ENCODE results near the gene USH2A. TPM values are rescaled to one million over a fixed set of nuclear protein-coding genes. Genes with fewer than 3 reads are reported as not detected.

USH2A gene
- polyA plus RNA-seq, 3 donors: 0.07 to 0.35 (median 0.22) TPM

DNA sequence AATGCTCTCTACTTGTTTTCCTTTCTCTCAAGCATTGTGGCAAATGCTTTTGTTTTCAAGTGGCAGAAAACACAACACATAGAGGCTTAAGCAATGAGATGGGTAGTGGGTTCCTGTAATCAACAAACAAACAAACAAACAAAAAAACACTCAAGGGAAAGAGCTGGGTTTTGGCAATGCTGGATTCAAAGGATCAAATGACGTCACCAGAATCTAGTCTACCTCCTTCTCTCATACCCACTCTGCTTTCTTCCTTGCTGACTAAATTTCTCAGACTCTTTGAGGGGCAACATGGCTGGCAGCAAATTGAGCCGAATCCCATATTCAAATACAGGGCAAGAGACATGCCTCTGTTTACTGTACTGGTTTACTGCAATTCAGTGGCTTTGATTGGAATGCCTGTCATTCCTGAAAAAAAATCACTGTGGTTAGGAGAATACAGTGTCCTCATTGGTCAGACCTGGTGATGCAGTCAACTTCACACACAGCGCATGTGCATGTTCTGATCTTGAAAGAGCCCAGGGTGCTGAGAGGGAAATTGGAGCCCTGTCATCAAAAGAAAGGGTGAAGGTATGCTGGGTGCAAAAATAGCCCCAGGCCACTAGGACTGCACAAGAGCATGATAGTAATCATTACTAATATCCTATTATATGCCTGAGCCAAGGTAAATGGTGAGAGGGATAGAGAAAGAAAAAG is 500.0 kb downstream of the USH2A start:
- no peak for DNase-seq (ENCODE audit: extremely low read depth in 1 of 11, low read depth in 9 of 11, low spot score in 4 of 11)

DNA sequence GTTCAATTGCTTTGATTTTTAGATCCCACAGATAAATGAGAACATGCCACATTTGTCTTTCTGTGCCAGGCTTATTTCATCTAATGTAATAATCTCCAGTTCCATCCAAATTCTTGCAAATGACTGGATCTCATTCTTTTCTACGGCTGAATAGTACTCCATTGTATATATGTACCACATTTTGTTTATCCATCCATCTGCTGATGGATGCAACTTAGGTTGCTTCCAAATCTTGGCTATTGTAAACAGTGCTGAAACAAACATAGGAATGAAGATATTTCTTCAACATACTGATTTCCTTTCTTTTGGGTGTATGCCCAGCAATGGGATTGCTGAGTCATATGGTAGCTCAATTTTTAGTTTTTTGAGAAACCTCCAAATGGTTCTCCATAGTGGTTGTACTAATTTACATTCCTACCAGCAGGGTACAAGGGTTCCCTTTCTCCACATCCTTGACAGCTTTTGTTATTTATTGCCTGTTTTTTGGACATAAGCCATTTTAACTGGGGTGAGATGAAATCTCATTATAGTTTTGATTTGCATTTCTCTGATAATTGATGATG is 511.8 kb downstream of the USH2A start:
- DNase-seq (ENCODE audit: extremely low read depth in 1 of 11, low read depth in 9 of 11, low spot score in 4 of 11): no peak

DNA sequence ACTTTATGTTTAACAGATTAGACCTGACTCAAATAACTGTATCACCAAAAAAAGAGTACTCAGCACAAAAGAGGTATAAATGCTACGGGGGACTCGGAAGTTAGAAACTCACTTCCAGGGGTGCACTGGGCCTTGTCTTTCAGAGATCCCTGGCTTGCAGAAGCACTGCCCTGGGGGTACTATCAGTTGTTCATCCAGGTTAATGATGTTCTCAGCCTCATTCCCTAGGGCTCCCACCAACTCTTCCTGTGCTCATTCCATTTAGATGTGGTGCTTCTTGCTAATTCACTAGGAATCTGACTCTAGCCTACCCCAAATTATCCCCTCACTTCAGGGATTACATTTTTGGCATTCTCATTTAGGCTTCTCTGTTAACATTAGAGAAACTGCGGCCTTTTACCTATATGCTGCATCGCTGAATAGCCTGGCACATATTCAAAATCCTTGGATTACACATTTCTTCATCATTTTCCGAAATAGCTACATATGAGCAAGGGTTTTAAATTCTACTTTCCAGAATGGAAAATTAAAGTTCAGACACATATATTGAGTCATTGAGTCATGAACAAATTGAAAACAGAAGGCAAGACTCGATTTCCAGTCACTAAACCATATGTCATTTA is 517.6 kb downstream of the USH2A start:
- DNase-seq (ENCODE audit: extremely low read depth in 1 of 11, low read depth in 9 of 11, low spot score in 4 of 11): no peak

DNA sequence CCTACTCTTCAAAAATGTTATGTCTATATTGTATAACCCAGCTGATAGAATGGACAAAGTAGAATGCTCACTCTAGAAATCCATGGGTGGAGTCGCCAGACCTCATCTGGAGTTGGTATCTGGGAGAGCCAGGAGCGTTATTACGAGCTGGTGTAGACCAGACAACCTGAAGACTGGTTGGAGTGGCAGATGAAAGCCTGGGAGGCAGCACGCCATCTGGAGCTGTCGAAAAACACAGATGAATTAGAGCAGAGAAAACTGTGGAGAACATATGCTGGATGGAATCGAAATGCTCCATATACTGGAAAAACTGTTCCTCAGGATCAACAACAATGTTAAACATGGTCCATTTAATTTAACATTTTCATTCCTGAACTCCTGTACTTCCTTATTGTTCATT is 522.6 kb downstream of the USH2A start:
- no peak for DNase-seq (ENCODE audit: extremely low read depth in 1 of 11, low read depth in 9 of 11, low spot score in 4 of 11)

DNA sequence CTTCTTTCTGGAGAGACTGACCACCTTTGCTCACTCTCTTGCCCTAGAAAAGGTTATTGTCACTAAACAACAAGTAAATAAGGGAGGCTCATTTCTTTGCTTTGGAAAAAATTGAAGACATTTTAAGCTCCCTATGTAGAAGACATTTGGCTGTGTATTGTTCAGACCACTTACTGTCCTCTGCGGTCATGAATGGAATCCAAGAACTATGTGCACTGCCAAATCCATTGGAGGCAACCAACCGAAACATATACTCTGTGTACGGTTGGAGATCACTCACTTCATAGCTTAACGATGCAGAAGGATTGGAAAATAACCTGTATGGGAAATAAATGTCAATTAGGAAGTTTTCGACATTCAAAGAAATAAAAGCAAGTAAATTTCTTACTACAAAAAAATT is 523.3 kb downstream of the USH2A start:
- DNase-seq (ENCODE audit: extremely low read depth in 1 of 11, low read depth in 9 of 11, low spot score in 4 of 11): no peak

DNA sequence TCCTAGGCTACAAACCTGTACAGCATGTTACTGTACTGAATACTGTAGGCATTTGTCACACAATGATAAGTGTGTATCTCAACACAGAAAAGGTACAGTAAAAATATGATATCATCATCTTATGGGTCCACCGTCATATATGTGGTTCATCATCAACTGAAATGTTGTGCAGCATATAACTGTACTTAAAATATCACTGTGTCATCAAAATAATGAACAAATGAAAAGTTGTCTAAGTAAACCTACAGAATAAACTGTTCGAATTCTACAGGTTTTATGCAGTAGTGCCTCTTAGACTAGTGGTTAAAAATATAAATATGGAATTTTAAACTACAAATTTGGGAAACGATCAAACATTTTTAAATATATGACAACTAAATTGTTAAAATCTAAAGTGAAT is 527.4 kb downstream of the USH2A start:
- no peak for DNase-seq (ENCODE audit: extremely low read depth in 1 of 11, low read depth in 9 of 11, low spot score in 4 of 11)

DNA sequence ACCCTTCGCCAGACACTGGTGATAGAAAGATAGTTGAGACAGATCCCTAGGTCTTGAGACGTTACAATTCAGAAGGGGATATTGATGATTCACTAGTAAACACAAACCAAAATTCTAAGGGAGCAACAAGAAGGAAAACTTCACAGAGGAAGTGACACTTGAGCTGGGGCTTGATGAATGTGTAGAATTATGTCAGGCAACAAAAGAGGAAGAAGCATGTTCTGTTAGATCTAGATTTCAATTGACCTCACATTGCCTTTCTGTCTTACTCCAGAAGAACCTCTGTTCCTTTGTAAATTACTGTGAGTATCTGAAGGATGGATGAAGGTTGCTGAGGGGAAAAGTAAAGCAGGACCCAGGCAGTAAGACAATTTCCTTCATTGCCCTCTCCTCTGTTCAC is 528.0 kb downstream of the USH2A start:
- no peak for DNase-seq (ENCODE audit: extremely low read depth in 1 of 11, low read depth in 9 of 11, low spot score in 4 of 11)

DNA sequence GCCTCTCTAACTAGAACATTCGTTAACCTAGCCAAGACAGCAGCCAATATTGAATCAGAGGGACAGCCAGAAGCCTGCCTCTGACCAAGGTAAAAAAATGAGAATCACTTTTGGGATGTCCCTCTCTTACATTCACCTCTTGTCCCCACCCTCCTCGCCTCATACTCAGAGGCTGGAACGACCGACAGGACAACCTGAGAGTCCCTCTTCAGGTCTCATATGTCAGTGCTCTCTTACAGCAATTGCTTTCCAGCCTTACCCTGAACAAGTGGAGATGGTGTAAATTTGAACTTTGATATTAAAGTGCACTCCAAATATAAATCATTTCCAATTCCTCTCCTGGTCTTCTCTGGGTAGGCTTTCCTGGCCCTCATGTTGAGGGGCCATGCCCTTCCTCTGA is 528.6 kb downstream of the USH2A start:
- no peak for DNase-seq (ENCODE audit: extremely low read depth in 1 of 11, low read depth in 9 of 11, low spot score in 4 of 11)

DNA sequence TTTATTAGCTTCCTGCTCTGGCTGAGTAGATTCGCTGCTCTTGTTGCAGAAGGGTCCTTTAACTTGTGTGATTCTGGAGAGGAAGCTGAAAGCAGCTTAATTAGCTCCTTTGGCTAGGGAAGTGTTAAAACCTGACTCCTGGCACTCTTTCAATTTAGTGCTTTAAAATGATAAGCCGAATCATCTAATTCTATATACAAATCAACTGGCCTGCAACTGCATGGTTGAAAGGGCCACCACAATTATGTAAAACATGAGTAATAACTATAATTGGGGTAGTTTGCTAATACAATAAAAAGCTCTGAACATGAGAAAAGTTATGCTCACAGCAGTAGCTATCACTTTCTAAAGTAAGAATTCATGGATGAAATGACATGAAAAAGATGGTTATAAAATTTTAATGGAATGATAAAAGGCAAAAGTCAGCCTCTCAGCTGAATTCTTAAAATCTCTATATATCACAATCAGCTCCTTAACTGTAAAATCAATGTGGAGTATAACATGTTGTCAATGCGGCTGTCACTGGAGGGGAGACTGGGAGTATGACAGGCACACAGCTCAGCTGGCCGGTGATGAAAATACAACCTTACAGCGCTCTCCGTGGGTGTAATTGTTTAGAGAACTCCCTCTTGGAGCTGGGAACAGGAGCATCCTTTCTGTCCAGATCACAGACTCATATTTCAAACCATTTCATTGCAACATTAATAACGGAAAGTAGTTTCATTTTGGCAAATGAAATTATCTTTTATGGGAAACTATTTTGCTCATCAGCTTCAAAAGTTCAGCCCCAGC is 531.8 kb downstream of the USH2A start:
- DNase-seq (ENCODE audit: extremely low read depth in 1 of 11, low read depth in 9 of 11, low spot score in 4 of 11): no peak

DNA sequence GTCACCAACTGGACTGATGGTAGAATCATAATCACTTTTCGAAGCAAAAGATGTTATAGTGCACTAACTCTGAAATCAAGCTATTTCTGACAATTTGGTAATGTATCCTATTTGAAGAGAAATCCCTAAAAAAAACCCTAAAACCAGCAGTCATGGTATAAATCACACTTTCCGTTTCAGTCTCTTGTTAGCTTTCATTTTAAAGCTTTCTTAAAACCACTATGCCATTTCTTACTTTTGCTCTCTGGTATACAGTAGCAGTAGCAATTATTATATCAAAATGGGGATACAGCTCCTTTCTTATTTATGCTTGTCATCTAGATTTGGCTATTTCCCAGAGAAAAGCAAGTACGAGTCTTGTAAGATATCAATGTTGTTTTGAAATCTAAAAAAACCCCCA is 532.8 kb downstream of the USH2A start:
- no peak for DNase-seq (ENCODE audit: extremely low read depth in 1 of 11, low read depth in 9 of 11, low spot score in 4 of 11)

DNA sequence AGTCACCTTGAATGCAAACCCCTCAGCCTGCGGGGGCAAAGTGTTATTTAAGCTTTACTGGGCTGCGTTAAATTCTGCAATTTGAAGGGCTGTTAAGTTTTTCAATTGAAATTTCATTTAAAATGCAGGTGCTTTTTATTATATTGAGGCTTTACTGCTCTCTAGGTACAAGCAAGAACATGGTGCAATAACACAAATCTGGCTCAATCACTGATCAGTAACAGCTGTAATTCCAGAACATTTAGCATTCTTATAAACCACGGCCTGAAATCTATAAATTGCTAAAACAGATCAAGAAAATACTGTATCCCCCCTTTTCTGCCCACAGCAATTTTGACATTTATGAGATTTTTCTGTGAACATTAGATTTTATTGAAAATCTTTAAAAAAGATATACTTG is 533.4 kb downstream of the USH2A start:
- no peak for DNase-seq (ENCODE audit: extremely low read depth in 1 of 11, low read depth in 9 of 11, low spot score in 4 of 11)

DNA sequence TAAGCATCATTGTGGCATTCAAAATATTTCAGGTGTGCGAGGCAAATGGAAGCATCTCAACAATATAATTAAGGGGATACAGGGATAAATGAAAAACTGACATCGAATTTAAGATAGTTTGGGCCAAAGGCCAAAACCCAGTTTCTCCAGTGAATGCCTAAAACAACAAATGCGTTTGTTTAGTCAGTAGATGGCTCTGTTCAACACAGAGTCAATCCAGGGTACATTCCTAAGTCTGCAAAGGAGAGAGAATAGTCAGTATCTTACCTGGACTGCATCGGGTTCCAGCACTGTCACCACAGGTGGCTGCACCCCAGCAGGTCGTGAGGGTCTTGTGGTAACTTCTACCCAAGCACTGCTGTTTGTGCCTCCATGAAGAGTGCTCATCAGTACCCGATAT is 535.1 kb downstream of the USH2A start:
- no peak for DNase-seq (ENCODE audit: extremely low read depth in 1 of 11, low read depth in 9 of 11, low spot score in 4 of 11)

DNA sequence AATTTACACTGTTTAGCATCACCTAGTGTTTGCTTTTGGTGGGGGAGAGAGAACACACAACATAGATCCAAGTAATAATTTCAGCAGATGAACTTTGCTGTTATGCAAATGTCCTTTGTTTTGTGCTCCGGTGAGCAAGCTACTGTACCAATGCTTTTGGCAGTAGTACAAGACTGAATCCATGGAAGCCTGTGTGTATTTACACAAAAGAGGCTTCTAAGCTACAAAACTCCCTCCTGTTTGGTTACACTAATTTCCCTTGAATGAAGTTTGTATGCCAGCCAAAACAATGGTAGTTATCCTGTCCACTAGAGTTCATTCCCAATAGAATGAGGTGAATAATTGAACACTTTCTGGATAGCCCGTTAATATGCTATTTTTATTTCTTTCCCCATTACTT is 535.6 kb downstream of the USH2A start:
- DNase-seq (ENCODE audit: extremely low read depth in 1 of 11, low read depth in 9 of 11, low spot score in 4 of 11): no peak

DNA sequence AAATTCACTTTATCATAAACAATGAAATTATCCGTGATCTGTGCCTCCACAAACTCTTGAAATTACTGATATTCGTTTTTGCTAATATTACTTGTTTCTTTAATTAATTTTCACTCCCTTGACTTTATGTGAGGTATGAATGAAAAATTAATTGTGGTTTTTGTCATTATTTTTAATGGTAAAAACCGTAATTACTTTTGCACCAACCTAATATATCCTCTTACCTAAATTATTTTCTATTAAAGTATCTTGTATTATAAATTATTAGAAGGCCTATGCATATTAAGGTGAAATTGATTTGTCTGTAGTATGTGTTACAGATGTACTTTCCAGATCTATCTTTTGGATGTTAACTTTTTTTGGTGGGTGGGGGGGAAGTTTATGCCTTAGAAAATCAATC is 540.2 kb downstream of the USH2A start:
- DNase-seq (ENCODE audit: extremely low read depth in 1 of 11, low read depth in 9 of 11, low spot score in 4 of 11): no peak

DNA sequence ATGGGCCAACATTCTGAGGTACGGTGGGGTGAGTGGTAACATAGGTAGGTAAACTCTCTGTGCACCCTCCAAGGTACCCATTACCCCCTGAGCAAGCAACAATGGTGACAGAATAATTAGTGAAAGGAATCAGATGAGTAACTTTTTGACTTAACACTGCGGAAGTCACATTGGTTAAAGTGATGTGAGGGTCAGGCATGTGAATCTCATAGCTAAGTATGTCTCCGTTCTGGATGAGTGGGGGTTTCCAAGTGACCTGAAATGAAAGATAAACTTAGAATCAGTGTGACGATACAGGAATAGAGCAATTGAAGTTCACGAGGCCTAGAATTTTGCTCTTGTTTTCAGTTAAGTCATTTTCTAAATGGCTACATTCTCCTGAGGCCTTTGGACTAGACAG is 544.4 kb downstream of the USH2A start:
- DNase-seq (ENCODE audit: extremely low read depth in 1 of 11, low read depth in 9 of 11, low spot score in 4 of 11): no peak

DNA sequence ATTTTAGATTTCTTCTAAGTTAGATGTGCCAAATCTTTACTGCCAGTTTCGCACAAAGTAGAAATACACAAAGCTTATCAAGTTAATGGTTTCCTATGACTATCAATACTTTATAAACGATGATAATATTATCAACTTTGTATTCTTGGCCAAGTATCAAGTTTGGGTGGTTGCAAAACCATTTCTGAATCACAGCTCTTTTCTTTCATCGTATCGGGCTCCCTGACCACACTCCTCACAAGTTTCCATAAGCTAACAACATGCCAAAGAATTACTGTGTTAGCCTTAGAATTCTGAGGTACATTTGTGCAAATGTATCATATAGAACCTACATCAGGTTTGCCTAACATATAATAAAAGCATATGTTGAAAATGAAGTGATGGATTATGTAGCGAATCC is 545.1 kb downstream of the USH2A start:
- no peak for DNase-seq (ENCODE audit: extremely low read depth in 1 of 11, low read depth in 9 of 11, low spot score in 4 of 11)

DNA sequence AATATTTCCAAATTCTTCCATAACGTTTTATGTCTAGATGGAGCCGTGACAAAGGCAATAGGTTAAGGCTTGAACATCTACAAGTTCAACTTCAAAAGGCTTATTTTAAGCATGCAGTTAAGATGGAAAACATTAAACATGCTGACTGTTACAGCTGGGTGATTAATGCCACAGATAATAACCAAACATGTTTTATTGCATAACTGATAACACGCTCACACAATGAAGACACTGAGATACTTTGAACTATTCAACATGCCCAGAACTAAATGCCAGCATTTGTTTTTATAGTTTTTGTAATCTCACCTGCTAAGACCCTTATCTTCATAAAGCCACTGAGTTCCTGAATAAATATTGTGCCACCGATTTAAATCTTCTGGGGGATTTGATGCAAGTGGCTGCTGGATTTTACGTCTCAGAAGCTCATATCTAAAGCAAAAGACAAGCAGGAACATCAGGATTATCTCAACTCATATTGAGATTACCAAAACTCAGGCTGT is 545.7 kb downstream of the USH2A start:
- DNase-seq (ENCODE audit: extremely low read depth in 1 of 11, low read depth in 9 of 11, low spot score in 4 of 11): no peak

DNA sequence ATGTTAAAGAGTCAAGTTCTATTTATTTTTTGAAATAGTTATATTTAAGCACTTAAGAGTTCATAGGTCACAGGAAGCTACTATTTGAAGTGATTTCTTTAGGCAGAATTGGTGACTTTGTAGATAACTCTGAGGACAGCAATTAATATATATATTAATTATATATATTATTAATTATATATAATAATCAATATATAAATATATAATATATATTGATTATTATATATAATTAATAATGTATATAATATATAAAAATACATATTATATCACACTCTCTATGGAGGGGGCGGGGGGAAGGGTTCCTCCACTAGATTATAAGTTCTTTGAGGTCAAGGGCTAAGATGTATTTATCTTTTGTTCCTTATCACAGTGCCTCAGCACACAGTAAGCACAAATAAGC is 547.5 kb downstream of the USH2A start:
- no peak for DNase-seq (ENCODE audit: extremely low read depth in 1 of 11, low read depth in 9 of 11, low spot score in 4 of 11)

DNA sequence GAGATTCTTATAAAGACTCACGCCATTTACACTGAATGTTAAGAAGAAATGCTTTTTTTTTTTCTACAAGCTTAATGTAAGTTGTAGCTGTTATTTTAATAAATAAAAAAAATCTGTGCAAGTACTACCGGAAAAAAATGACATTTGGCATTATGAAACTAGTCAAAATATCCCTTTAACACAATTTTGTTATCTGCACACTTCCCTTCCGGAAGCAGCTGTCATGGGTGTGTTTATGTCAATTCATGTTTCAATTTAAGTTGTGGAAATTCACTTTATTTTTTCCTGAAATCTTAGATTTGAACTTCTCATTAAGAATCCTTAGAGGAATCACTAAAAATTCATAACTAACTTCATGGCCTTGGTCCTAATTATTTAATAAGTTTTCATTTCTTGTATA is 548.0 kb downstream of the USH2A start:
- no peak for DNase-seq (ENCODE audit: extremely low read depth in 1 of 11, low read depth in 9 of 11, low spot score in 4 of 11)

DNA sequence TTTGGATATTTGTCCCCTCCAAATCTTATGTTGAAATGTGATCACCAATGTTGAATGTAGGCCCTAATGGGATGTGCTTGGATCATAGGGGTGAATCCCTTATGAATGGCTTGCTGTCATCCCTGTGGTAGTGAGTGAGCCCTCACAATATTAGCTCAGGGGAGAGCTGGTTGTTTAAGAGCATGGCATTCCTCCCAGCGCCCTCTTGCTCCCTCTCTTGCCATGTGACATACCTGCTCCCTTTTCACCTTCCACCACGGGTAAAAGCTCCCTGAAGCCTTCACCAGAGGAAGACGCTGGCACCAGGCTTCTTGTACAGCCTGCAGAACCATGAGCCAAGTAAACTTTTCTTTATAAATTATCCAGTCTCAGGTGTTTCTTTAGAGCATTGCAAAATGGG is 550.6 kb downstream of the USH2A start:
- DNase-seq (ENCODE audit: extremely low read depth in 1 of 11, low read depth in 9 of 11, low spot score in 4 of 11): no peak

All from renal cortex interstitium (tissue), 11 donors.